Measurements from ENCODE around the gene USHBP1.
"Not testable (repeated sequence)": the region's sequence is repeated elsewhere in the genome, so short reads cannot be mapped to it uniquely, and the experiment has no call there.

Gene USHBP1

DNA sequence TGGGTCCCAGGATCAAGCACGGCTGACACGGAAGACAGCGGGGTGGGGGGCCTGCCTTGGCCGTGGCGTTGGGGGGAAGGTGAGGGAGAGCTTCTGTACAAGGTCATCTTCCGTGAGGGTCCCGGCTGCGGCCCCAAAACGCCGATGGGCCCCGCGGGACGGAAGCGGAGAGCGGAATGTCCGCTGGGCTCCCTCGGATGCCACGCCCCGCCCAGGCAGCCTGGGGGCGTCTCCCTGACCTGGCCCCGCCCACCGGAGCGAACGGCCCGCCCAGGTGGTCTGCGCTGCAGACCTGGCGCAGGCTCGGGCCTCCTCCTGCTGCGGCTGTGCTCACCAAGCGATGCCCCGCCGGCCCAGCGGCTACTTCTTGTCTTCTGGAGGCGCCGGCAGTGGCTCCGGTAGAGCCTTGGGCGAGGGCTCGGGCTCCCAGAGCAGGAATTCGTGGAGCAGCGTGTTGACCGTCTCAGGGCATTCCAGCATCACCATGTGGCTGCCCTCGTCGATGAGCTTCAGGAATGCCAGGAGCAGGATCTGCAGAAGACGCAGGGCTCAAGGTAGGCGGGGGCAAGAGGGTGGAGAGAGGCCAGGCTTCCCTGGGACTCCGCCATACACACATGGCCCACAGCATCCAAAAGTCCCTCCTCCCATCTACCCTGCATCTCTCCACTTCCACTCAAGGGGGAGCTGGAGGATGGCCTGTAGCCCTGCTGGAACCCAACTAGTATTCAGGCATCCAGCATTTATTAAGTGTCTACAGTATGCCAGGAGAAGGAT lies 27.9 kb upstream of the USHBP1 start:
- Histone ChIP-seq H3K27me3 (ENCODE audit: control insufficient read depth, insufficient read depth, low read length) (peaks cover 4% of the 10 kb centered on the region), H3K9ac (ENCODE audit: low read length) (peak overlapping the region; percentile 59), H3K4me3 (ENCODE audit: low read length) (peak overlapping the region; percentile 41), H3K9me3 (ENCODE audit: control insufficient read depth, low read length) (no peaks in the 10 kb centered on the region), H3K4me1 (ENCODE audit: control insufficient read depth, insufficient read depth, low read length) (peaks cover 7% of the 10 kb centered on the region), H3K36me3 (ENCODE audit: control insufficient read depth, insufficient read depth, low read length) (no peaks in the 10 kb centered on the region)

DNA sequence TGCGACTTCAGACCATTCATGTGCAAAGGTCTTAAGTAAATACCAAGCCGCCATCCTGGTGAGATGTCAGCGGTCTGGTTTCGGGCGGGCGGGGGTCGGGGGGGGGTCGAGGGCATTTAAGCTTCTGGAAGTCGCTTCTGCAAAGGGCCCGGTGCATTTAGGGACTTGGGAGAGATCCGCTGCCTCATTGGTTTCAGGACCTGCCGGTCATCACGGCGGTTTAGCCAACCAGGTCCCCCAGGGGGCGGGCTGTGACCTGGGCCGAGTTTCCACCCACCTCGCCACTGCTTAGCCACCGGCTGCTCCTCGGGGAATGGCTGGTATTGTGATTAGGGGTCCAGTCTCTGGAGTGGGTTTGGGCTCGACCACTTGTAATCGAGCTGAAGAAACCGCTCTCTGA lies 24.9 kb upstream of the USHBP1 start:
- no peaks in the 10 kb centered on the region for H3K36me3 ChIP-seq (ENCODE audit: control insufficient read depth, insufficient read depth, low read length)

DNA sequence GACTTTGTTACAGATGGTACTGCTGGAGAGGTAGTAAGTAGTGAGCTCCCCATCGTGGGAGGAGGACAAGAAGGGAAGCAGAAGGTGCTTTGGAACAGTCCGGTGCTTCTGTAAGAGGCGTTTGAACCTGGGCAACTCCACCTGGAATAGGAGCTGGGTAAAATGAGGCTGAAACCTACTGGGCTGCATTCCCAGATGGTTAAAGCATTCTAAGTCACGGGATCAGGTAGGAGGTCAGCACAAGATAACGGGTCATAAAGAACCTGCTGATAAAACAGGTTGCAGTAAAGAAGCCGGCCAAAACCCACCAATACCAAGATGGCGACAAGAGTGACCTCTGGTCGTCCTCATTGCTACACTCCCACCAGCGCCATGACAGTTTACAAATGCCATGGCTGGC lies 22.2 kb upstream of the USHBP1 start:
- Histone ChIP-seq H3K27me3 (ENCODE audit: control insufficient read depth, insufficient read depth, low read length) (peaks cover 12% of the 10 kb centered on the region), H3K9ac (ENCODE audit: low read length) (no peak overlapping the region), H3K4me1 (ENCODE audit: control insufficient read depth, insufficient read depth, low read length) (peaks cover 8% of the 10 kb centered on the region), H3K36me3 (ENCODE audit: control insufficient read depth, insufficient read depth, low read length) (no peaks in the 10 kb centered on the region), H3K4me3 (ENCODE audit: low read length) (no peak overlapping the region), H3K9me3 (ENCODE audit: control insufficient read depth, low read length) (no peaks in the 10 kb centered on the region)

More for the DNA sequence above, 24.9 kb upstream of the USHBP1 start:
- no peak overlapping the region for H3K9ac ChIP-seq (ENCODE audit: low read length)
- H3K27me3 ChIP-seq (ENCODE audit: control insufficient read depth, insufficient read depth, low read length) = peaks cover 4% of the 10 kb centered on the region
- no peak overlapping the region for H3K4me3 ChIP-seq (ENCODE audit: low read length)
- no peaks in the 10 kb centered on the region for H3K9me3 ChIP-seq (ENCODE audit: control insufficient read depth, low read length)
- peaks cover 7% of the 10 kb centered on the region for H3K4me1 ChIP-seq (ENCODE audit: control insufficient read depth, insufficient read depth, low read length)

DNA sequence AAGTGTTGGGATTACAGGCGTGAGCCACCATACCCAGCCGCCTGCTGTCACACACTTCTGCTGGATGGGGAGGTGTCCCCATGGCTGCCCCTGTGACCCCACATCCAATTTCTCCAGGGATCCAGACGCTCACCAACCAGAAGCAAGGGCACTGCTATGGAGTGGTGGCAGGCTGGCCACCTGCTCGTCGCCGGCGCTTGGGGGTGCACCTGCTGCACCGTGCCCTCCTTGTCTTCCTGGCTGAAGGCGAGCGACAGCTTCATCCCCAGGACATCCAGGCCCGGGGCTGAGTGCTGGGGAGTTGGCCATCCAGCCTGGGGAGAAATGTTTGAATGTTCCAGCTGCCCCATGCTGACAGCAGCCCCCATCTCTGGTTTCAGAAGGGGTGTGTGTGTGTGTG lies 21.7 kb upstream of the USHBP1 start:
- H3K36me3 ChIP-seq (ENCODE audit: control insufficient read depth, insufficient read depth, low read length) = no peaks in the 10 kb centered on the region
- H3K9ac ChIP-seq (ENCODE audit: low read length) = no peak overlapping the region
- H3K4me3 ChIP-seq (ENCODE audit: low read length) = no peak overlapping the region
- peaks cover 13% of the 10 kb centered on the region for H3K4me1 ChIP-seq (ENCODE audit: control insufficient read depth, insufficient read depth, low read length)
- peaks cover 17% of the 10 kb centered on the region for H3K27me3 ChIP-seq (ENCODE audit: control insufficient read depth, insufficient read depth, low read length)
- H3K9me3 ChIP-seq (ENCODE audit: control insufficient read depth, low read length) = no peaks in the 10 kb centered on the region

DNA sequence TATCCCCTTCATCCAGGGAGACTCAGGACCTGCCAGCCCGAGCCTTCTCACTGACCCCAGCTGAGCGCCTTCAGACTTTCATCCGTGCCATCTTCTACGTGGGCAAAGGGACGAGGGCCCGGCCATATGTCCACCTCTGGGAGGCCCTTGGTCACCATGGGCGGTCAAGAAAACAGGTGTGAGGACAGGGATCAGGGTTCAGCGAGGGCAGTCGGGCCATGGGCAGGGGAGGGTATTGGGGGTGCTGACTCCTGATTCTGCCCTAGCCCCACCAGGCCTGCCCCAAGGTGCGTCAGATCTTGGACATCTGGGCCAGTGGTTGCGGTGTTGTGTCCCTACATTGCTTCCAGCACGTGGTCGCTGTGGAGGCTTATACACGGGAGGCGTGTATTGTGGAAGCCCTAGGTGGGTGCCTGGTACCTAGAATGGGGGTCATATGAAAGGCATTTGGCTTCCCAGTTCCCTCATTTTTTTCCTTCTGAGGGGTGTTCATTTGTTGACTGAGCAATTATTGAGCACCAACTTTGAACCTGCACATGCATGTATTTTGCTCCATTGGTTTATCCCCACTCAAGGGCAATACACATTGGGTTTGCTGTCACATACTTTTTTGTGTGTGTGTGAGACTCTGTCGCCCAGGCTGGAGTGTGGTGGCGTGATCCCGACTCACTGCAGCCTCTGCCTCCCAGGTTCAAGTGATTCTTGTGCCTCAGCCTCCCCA lies 21.0 kb upstream of the USHBP1 start:
- no peaks in the 10 kb centered on the region for H3K9me3 ChIP-seq (ENCODE audit: control insufficient read depth, low read length)
- H3K27me3 ChIP-seq (ENCODE audit: control insufficient read depth, insufficient read depth, low read length) = peaks cover 18% of the 10 kb centered on the region
- H3K36me3 ChIP-seq (ENCODE audit: control insufficient read depth, insufficient read depth, low read length) = no peaks in the 10 kb centered on the region
- H3K4me3 ChIP-seq (ENCODE audit: low read length) = no peak overlapping the region
- H3K4me1 ChIP-seq (ENCODE audit: control insufficient read depth, insufficient read depth, low read length) = peaks cover 14% of the 10 kb centered on the region
- H3K9ac ChIP-seq (ENCODE audit: low read length) = no peak overlapping the region

DNA sequence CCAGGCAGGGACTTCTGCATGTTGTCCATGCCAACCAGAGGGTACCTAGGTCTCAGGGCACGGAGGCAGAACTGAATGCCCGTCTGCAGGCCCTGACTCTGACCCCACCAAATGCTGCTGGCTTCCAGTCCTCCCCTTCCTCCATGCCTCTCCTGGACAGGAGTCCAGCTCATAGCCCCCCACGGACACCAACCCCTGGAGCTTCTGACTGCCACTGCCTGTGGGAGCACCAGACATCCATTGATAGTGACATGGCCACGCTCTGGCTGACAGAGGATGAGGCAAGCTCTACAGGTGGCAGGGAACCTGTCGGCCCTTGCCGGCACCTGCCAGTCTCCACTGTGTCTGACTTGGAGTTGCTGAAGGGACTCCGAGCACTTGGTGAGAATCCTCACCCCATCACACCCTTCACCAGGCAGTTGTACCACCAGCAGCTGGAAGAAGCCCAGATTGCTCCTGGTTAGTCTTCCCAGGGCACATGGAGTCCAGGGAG lies 19.0 kb upstream of the USHBP1 start:
- peaks cover 16% of the 10 kb centered on the region for H3K27me3 ChIP-seq (ENCODE audit: control insufficient read depth, insufficient read depth, low read length)
- peaks cover 14% of the 10 kb centered on the region for H3K4me1 ChIP-seq (ENCODE audit: control insufficient read depth, insufficient read depth, low read length)
- no peaks in the 10 kb centered on the region for H3K36me3 ChIP-seq (ENCODE audit: control insufficient read depth, insufficient read depth, low read length)
- H3K4me3 ChIP-seq (ENCODE audit: low read length) = no peak overlapping the region
- H3K9me3 ChIP-seq (ENCODE audit: control insufficient read depth, low read length) = no peaks in the 10 kb centered on the region
- H3K9ac ChIP-seq (ENCODE audit: low read length) = no peak overlapping the region

DNA sequence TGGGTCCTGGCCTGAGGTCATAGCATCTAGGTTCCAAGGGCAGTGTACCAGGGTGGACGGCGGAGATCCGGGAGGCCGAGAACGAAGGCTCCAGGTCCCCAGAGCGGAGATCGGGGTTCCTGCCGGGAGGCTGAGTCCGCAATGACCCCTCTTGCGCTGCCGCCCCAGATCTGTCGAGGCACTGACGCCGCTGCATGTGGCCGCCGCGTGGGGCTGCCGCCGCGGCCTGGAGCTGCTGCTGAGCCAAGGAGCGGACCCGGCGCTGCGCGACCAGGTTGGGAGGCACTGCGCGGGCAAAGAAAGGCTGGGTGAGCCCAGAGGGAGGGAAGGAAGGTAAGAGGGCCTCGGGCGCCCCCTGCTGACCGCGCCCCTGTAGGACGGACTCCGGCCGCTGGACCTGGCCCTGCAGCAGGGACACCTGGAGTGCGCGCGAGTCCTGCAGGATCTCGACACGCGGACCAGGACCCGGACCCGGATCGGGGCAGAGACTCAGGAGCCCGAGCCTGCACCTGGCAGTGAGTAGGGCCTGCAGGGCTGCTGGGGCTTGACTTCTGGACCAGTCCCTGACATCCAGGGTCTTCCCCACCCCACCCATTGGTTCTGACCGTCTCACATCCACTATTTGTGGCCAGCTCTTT lies 18.1 kb upstream of the USHBP1 start:
- Histone ChIP-seq H3K4me3 (ENCODE audit: low read length) (no peak overlapping the region), H3K9ac (ENCODE audit: low read length) (peak overlapping the region; percentile 50), H3K9me3 (ENCODE audit: control insufficient read depth, low read length) (no peaks in the 10 kb centered on the region), H3K4me1 (ENCODE audit: control insufficient read depth, insufficient read depth, low read length) (peaks cover 14% of the 10 kb centered on the region), H3K27me3 (ENCODE audit: control insufficient read depth, insufficient read depth, low read length) (peaks cover 14% of the 10 kb centered on the region), H3K36me3 (ENCODE audit: control insufficient read depth, insufficient read depth, low read length) (no peaks in the 10 kb centered on the region)

DNA sequence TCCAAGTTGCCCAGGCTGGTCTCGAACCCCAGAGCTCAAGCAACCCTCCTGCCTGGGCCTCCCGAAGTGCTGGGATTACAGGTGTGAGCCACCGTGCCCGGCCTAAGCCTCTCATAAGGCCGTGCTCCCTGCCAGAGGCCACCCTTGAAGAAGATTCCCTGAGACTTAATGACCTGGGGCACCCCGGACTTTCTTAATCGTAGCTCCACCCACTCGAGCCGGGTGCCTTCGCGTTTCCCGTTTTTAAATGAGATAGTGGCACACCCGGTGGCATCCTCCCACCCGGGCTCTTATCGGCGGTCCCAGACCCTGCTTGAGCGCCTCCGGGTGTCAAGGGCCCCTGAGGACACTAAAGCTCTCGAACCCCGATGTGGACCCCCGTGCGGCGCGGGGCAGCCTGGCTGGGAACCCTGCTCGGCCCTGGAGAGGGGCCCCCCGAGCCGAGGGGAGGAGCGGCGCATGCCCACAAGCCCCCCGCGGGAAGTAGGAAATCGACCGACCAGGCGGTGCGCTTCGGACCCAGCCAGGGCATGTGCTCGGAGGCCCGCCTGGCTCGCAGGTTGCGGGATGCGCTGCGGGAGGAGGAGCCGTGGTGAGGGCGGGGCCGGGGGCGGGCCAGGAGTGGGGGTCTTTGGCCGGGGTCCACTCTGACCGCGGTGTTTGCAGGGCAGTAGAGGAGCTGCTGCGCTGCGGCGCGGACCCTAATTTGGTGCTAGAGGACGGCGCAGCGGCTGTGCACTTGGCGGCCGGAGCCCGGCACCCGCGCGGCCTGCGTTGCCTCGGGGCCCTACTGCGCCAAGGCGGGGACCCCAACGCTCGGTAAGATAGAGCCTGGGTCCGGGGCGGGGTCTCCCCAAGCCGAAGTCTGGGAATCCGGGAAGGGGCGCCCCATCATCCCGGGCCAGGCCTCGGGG lies 17.1 kb upstream of the USHBP1 start, which contains the start of gene ANKLE1:
ANKLE1 (plus strand) TSS at position 511 of the 914 bp plus-strand sequence; CDS start at position 531, 20 bp downstream.
- peak within 1 kb of the TSS; percentile 50 for H3K9ac ChIP-seq (ENCODE audit: low read length)

DNA sequence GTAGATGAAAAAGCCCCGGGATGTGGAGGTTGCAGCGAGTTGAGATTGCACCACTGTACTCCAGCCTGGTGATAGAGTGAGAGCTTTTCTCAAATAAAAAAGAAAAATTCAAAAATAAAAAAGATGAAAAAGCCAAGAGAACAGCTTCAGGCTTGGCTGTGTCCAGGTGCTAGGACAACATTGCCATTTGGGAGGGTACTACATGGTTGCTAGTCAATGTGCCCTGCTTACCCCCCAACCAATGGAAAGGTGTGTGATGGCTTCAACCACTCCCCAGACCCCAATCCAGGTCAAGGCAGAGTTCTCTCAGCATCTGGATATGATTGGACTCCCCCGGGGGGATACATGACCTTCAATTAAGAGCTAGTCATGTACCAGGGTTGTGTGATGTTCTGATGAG lies 14.9 kb upstream of the USHBP1 start:
- Histone ChIP-seq H3K36me3 (ENCODE audit: control insufficient read depth, insufficient read depth, low read length) (peaks cover 11% of the 10 kb centered on the region), H3K9me3 (ENCODE audit: control insufficient read depth, low read length) (no peaks in the 10 kb centered on the region), H3K9ac (ENCODE audit: low read length) (no peak overlapping the region), H3K4me3 (ENCODE audit: low read length) (no peak overlapping the region), H3K4me1 (ENCODE audit: control insufficient read depth, insufficient read depth, low read length) (peaks cover 14% of the 10 kb centered on the region), H3K27me3 (ENCODE audit: control insufficient read depth, insufficient read depth, low read length) (peaks cover 14% of the 10 kb centered on the region)

More for the DNA sequence above, 17.1 kb upstream of the USHBP1 start, which contains the start of gene ANKLE1:
- peaks cover 14% of the 10 kb centered on the region for H3K27me3 ChIP-seq (ENCODE audit: control insufficient read depth, insufficient read depth, low read length)
- H3K9me3 ChIP-seq (ENCODE audit: control insufficient read depth, low read length) = no peaks in the 10 kb centered on the region
- peaks cover 5% of the 10 kb centered on the region for H3K36me3 ChIP-seq (ENCODE audit: control insufficient read depth, insufficient read depth, low read length)
- H3K4me1 ChIP-seq (ENCODE audit: control insufficient read depth, insufficient read depth, low read length) = peaks cover 14% of the 10 kb centered on the region
- H3K4me3 ChIP-seq (ENCODE audit: low read length) = no peak within 1 kb of the TSS

DNA sequence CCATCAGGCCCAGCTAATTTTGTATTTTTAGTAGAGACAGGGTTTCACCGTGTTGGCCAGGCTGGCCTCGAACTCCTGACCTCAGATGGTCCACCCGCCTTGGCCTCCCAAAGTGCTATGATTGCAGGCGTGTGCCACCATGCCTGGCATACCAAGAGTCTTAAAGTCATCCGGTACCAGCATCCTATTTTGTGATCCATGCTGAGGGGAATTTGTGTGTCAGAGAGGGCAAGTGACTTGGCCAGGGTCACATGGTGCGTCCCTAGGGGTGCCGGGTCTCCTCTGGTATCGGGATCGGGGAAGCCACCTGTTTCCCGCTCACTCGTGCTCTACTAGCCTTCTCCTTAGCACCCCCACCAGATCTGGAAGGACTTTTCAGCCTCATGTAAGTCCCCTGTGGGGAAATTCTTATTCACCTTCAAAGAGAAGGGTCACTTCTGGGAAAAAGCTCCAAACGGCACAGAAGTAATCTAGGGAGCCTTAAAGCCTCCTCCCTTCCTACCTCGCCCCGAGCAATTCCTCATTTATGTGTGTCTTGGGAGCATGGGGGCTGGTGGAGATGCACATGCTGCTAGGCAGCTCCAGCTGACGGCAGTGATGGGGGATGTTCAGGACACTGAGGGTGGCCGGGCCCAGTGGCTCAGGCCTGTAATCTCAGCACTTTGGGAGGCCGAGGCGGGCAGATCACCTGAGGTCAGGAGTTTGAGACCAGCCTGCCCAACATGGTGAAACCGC lies 11.1 kb upstream of the USHBP1 start:
- Histone ChIP-seq H3K9me3 (ENCODE audit: control insufficient read depth, low read length) (no peaks in the 10 kb centered on the region), H3K4me3 (ENCODE audit: low read length) (no peak overlapping the region), H3K27me3 (ENCODE audit: control insufficient read depth, insufficient read depth, low read length) (no peaks in the 10 kb centered on the region), H3K9ac (ENCODE audit: low read length) (no peak overlapping the region), H3K4me1 (ENCODE audit: control insufficient read depth, insufficient read depth, low read length) (no peaks in the 10 kb centered on the region), H3K36me3 (ENCODE audit: control insufficient read depth, insufficient read depth, low read length) (peaks cover 23% of the 10 kb centered on the region)

DNA sequence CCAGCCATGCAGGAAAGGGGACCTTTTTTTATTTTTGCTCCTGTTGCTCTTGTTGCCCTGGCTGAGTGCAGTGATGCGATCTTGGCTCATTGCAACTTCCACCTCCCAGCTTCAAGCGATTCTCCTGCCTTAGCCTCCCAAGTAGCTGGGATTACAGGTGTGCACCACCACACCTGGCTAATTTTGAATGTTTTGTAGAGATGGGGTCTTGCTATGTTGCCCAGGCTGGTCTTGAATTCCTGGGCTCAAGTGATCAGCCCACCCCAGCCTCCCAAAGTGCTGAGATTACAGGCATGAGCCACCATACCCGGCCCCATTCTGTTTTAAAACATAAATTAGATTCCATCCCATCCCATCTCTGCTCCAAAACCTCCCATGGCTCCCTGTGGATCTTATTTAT lies 10.3 kb upstream of the USHBP1 start:
- H3K4me1 ChIP-seq (ENCODE audit: control insufficient read depth, insufficient read depth, low read length); H3K27me3 ChIP-seq (ENCODE audit: control insufficient read depth, insufficient read depth, low read length); H3K9me3 ChIP-seq (ENCODE audit: control insufficient read depth, low read length); H3K9ac ChIP-seq (ENCODE audit: low read length); H3K4me3 ChIP-seq (ENCODE audit: low read length): not testable (repeated sequence)
- peaks cover 23% of the 10 kb centered on the region for H3K36me3 ChIP-seq (ENCODE audit: control insufficient read depth, insufficient read depth, low read length)

All from mucosa of stomach (tissue), 1 donor.